HUES6 (cell line): ENCODE measurements around the gene ACCS.

ENCODE experiments used
- H3K27ac ChIP-seq: 2 replicates; pipeline ENCODE4 v1.7.0; 2013; ENCODE audit warnings: low read depth, mild to moderate bottlenecking, low read length, inconsistent platforms
- H3K27me3 ChIP-seq: 2 replicates; pipeline ENCODE4 v1.6.1; 2013; ENCODE audit warnings: low read length; ENCODE audit not compliant: control insufficient read depth, insufficient read depth
- H3K36me3 ChIP-seq: 2 replicates; pipeline ENCODE4 v1.6.1; 2013; ENCODE audit warnings: low read length; ENCODE audit not compliant: control insufficient read depth, insufficient read depth
- H3K4me1 ChIP-seq: 2 replicates; pipeline ENCODE4 v1.6.1; 2013; ENCODE audit warnings: low read length; ENCODE audit not compliant: control insufficient read depth, insufficient read depth
- H3K4me3 ChIP-seq: 2 replicates; pipeline ENCODE4 v1.5.1; 2013; ENCODE audit warnings: low read depth, low read length
- H3K9ac ChIP-seq: one replicate; pipeline ENCODE4 v1.6.1; 2013; ENCODE audit warnings: mild to moderate bottlenecking, low read length
- H3K9me3 ChIP-seq: 2 replicates; pipeline ENCODE4 v1.6.1; 2013; ENCODE audit warnings: low read depth, low read length; ENCODE audit not compliant: control insufficient read depth, insufficient read depth

The ACCS gene

GRCh38 chr11:44043157-44043556, 22.9 kb upstream of the ACCS start:
- H3K27me3 ChIP-seq, result no peaks in the 10 kb centered on the region
- H3K9me3 ChIP-seq, result peaks cover 7% of the 10 kb centered on the region; the same call in 1 of the 2 replicates
- no peak overlapping the region for H3K27ac ChIP-seq
- no peaks in the 10 kb centered on the region for H3K4me1 ChIP-seq
- H3K36me3 ChIP-seq, result no peaks in the 10 kb centered on the region
- H3K9ac ChIP-seq, result no peak overlapping the region
- H3K4me3 ChIP-seq, result no peak overlapping the region

- Histone ChIP-seq H3K27me3 (no peaks in the 10 kb centered on the region), H3K9me3 (no peaks in the 10 kb centered on the region), H3K4me3 (no peak overlapping the region), H3K9ac (no peak overlapping the region), H3K4me1 (no peaks in the 10 kb centered on the region), H3K36me3 (no peaks in the 10 kb centered on the region), H3K27ac (no peak overlapping the region)
Observed at GRCh38 chr11:44046182-44046581, 19.9 kb upstream of the ACCS start.

- no peak overlapping the region for H3K27ac ChIP-seq
- no peaks in the 10 kb centered on the region for H3K36me3 ChIP-seq
- no peaks in the 10 kb centered on the region for H3K27me3 ChIP-seq
- H3K4me3 ChIP-seq, result no peak overlapping the region
- H3K9ac ChIP-seq, result no peak overlapping the region
- no peaks in the 10 kb centered on the region for H3K9me3 ChIP-seq
- no peaks in the 10 kb centered on the region for H3K4me1 ChIP-seq
Observed at GRCh38 chr11:44047298-44047697, 18.8 kb upstream of the ACCS start.

GRCh38 chr11:44047931-44048431, 18.1 kb upstream of the ACCS start, which contains the start of gene ACCSL:
ACCSL (plus strand) TSS chr11:44047981; CDS start chr11:44048037, 56 bp downstream.
- no peak within 1 kb of the TSS for H3K9ac ChIP-seq
- H3K27me3 ChIP-seq, result no peaks in the 10 kb centered on the region
- H3K27ac ChIP-seq, result no peak within 1 kb of the TSS
- H3K4me1 ChIP-seq, result no peaks in the 10 kb centered on the region
- H3K9me3 ChIP-seq, result no peaks in the 10 kb centered on the region
- no peak within 1 kb of the TSS for H3K4me3 ChIP-seq
- H3K36me3 ChIP-seq, result no peaks in the 10 kb centered on the region

- Histone ChIP-seq H3K27me3 (no peaks in the 10 kb centered on the region), H3K36me3 (no peaks in the 10 kb centered on the region), H3K9ac (no peak overlapping the region), H3K9me3 (no peaks in the 10 kb centered on the region), H3K4me1 (no peaks in the 10 kb centered on the region), H3K4me3 (no peak overlapping the region), H3K27ac (no peak overlapping the region)
Observed at GRCh38 chr11:44049832-44050231, 16.2 kb upstream of the ACCS start.

GRCh38 chr11:44051171-44051570, 14.9 kb upstream of the ACCS start:
- no peak overlapping the region for H3K4me3 ChIP-seq
- H3K9ac ChIP-seq, result no peak overlapping the region
- H3K4me1 ChIP-seq, result no peaks in the 10 kb centered on the region
- H3K9me3 ChIP-seq, result no peaks in the 10 kb centered on the region
- no peaks in the 10 kb centered on the region for H3K36me3 ChIP-seq
- no peak overlapping the region for H3K27ac ChIP-seq
- no peaks in the 10 kb centered on the region for H3K27me3 ChIP-seq

GRCh38 chr11:44057340-44057739, 8.7 kb upstream of the ACCS start:
- H3K36me3 ChIP-seq, result no peaks in the 10 kb centered on the region
- no peaks in the 10 kb centered on the region for H3K27me3 ChIP-seq
- no peaks in the 10 kb centered on the region for H3K9me3 ChIP-seq
- H3K9ac ChIP-seq, result no peak overlapping the region
- H3K27ac ChIP-seq, result no peak overlapping the region
- H3K4me3 ChIP-seq, result no peak overlapping the region
- no peaks in the 10 kb centered on the region for H3K4me1 ChIP-seq

- Histone ChIP-seq H3K9me3 (no peaks in the 10 kb centered on the region), H3K27ac (no peak overlapping the region), H3K36me3 (no peaks in the 10 kb centered on the region), H3K4me3 (no peak overlapping the region), H3K27me3 (no peaks in the 10 kb centered on the region), H3K9ac (no peak overlapping the region), H3K4me1 (no peaks in the 10 kb centered on the region)
Observed at GRCh38 chr11:44058275-44058674, 7.8 kb upstream of the ACCS start.

- Histone ChIP-seq H3K9me3 (no peaks in the 10 kb centered on the region), H3K9ac (no peak overlapping the region), H3K4me3 (peak overlapping the region; percentile 60), H3K4me1 (peaks cover 16% of the 10 kb centered on the region), H3K27ac (peak overlapping the region; percentile 73; the same call in 1 of the 2 replicates), H3K36me3 (no peaks in the 10 kb centered on the region), H3K27me3 (no peaks in the 10 kb centered on the region; the same call in 1 of the 2 replicates)
Observed at GRCh38 chr11:44065161-44065661, 859 bp upstream of the ACCS start.

GRCh38 chr11:44066732-44067141, 667 bp downstream of the ACCS start:
- Histone ChIP-seq H3K4me1 (peaks cover 16% of the 10 kb centered on the region), H3K4me3 (peak overlapping the region; percentile 60), H3K27ac (peak overlapping the region; percentile 73; the same call in 1 of the 2 replicates), H3K9me3 (no peaks in the 10 kb centered on the region), H3K36me3 (no peaks in the 10 kb centered on the region), H3K9ac (peak overlapping the region; percentile 73), H3K27me3 (no peaks in the 10 kb centered on the region; the same call in 1 of the 2 replicates)

- H3K9ac ChIP-seq, result no peak overlapping the region
- no peak overlapping the region for H3K27ac ChIP-seq
- no peaks in the 10 kb centered on the region for H3K36me3 ChIP-seq
- H3K4me1 ChIP-seq, result peaks cover 16% of the 10 kb centered on the region
- peak overlapping the region; percentile 60; the same call in 1 of the 2 replicates for H3K4me3 ChIP-seq
- H3K27me3 ChIP-seq, result no peaks in the 10 kb centered on the region; the same call in 1 of the 2 replicates
- no peaks in the 10 kb centered on the region for H3K9me3 ChIP-seq
Observed at GRCh38 chr11:44067266-44067665, 1.2 kb downstream of the ACCS start.
